Ishikawa (cell line): Measurements from ENCODE around the gene TSTD2.

Source experiments
- CEBPB ChIP-seq: IDR thresholded peaks from 2 replicates; pipeline ENCODE4 v1.6.1; 2012
- CREB1 ChIP-seq: IDR thresholded peaks from 2 replicates; pipeline ENCODE4 v1.6.1; 2012; ENCODE audit warnings: low read depth
- EGR1 ChIP-seq: IDR thresholded peaks from 2 replicates; pipeline ENCODE4 v1.6.1; 2012
- EP300 ChIP-seq: IDR thresholded peaks from 2 replicates; pipeline ENCODE4 v1.6.1; 2012; ENCODE audit warnings: borderline replicate concordance
- NFIC ChIP-seq: IDR thresholded peaks from 2 replicates; pipeline ENCODE4 v1.6.1; 2012
- RAD21 ChIP-seq: IDR thresholded peaks from 2 replicates; pipeline ENCODE4 v1.6.1; 2012; ENCODE audit warnings: low read depth
- REST ChIP-seq: IDR thresholded peaks from 2 replicates; pipeline ENCODE4 v1.6.1; 2012; ENCODE audit warnings: low read depth, mild to moderate bottlenecking
- YY1 ChIP-seq: IDR thresholded peaks from 2 replicates; pipeline ENCODE4 v1.6.1; 2012; ENCODE audit warnings: low read depth
- ZBTB7A ChIP-seq: IDR thresholded peaks from 2 replicates; pipeline ENCODE4 v1.6.1; 2012; ENCODE audit warnings: low read depth
- TF ChIP-seq, protein P1 (sequence below): IDR thresholded peaks from 2 replicates; pipeline ENCODE4 v1.6.1; 2012
- TF ChIP-seq, protein P2 (sequence below): IDR thresholded peaks from 2 replicates; pipeline ENCODE4 v1.6.1; 2012

GRCh38 chr9:97682242-97682641 is 49.1 kb upstream of the TSTD2 start:
- TF ChIP-seq RAD21, result no peak
- TF ChIP-seq CREB1, result no peak
- TF ChIP-seq ZBTB7A, result no peak
- no peak for TF ChIP-seq EGR1
- TF ChIP-seq, protein P1, sequence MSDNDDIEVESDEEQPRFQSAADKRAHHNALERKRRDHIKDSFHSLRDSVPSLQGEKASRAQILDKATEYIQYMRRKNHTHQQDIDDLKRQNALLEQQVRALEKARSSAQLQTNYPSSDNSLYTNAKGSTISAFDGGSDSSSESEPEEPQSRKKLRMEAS, result no peak
- TF ChIP-seq NFIC, result no peak
- no peak for TF ChIP-seq REST
- no peak for TF ChIP-seq YY1
- TF ChIP-seq, protein P2, sequence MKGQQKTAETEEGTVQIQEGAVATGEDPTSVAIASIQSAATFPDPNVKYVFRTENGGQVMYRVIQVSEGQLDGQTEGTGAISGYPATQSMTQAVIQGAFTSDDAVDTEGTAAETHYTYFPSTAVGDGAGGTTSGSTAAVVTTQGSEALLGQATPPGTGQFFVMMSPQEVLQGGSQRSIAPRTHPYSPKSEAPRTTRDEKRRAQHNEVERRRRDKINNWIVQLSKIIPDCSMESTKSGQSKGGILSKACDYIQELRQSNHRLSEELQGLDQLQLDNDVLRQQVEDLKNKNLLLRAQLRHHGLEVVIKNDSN, result no peak
- no peak for TF ChIP-seq CEBPB
- TF ChIP-seq EP300, result no peak
